Raji (cell line): ENCODE data around the gene STIL.

Experiments used
- POLR2A ChIP-seq: IDR thresholded peaks from 2 replicates; pipeline ENCODE4 v1.6.1; 2011; ENCODE audit warnings: low read depth, low read length, control low read depth; ENCODE audit not compliant: insufficient read depth

Gene STIL

DNA sequence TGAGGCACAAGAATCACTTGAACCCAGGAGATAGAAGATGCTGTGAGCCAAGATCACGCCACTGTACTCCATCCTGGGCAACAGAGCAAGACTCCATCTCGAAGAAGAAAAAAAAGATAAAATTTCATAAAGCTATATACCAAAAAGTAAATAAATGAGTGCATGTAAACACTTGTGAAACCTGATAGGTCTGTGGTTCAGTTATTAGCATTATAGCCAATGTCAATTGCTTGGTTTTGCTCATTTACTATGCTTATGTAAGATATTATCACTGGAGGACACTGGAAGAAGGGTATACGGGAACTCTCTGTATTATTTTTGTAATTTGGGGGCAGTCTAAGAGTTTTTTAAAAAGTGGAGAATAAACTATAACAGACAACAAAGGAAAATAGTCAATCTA lies 64.2 kb downstream of the STIL start:
- no peak for TF ChIP-seq POLR2A

DNA sequence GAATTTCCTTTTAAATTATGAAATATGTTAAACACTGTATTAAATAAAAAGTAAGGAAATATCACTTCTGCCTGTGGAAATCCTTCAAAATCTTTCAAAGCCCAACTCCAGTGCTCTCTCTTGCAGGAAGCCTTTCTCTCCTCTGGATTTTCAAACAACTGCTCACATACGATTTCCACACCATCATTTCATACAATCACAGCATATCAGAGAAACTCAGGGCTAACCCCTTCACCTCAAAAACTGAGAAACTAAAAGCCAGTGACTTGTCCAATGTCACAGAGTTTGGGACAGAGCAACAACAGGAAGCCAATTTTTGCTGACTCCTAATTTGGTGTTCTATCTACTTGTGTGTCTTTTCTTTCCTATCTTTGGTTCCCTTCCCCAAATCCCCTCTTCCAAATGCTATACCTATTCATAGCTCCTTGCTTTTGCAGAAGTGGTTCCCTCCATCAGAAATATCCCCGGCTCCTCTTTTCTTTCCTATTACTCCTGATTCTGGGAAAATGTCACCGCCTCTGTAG lies 69.5 kb downstream of the STIL start:
- no peak for TF ChIP-seq POLR2A

DNA sequence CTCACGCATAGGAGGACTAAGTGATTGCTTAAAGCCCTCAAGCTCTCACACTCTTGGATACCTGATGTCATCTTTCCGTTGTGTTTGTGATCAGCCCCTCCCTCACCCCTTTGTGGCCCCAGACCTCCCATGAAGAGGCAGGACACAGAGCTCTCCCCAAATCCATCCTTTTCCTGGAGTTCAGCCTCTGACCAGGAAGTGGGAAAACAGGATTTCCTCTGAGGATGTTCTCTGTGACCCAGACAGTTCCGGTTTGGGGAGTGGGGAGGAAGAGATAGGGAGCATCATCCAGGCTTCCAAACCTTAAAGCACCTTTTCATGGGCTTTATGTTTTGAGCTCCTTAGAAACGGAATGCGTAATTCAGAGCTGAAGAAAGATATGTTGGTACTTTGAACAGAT lies 70.0 kb downstream of the STIL start:
- no peak for TF ChIP-seq POLR2A

DNA sequence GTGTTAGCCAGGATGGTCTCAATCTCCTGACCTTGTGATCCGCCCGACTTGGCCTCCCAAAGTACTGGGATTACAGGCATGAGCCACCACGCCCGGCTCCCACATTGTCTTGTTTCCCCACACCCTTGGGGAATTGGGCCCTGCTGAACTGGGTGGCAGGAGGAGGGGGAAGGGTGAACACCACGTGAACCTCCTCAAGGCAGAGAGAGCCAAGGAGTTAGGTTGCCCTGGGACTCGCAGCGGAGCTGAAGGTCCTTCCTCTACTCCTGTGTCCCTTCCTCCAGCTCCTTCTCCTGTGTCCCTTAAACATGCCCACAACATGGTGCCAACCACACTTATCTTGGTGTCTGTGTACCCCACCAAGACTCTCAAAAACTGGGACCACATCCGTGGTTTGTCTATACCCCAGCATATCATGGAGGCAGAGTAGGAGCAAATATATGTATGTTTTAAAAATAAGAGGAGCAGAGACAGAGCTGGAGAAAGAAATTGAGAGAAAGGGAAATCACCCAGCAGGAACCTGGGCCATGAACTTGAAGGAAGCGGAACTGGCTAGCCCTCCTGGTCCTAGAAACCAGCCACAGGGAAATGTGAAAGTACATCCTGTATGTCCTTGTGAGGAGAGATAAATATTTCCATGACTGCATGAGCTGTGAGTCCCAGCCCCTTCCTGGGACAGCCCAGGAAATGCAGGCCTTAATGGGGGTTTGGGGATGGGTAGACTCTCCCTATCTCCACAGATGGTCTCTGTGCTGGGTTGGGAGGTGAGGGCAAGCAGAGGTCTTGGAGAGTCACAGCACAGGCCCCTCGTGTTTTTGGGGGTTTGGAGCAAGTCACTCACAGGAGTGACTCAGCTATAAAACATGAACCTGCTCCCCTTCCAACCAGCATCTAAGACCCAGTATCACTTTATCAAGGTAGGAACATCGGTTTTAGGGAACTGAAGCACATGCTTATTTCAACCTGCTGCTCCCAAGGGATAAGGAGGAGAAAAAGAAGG lies 72.5 kb downstream of the STIL start:
- TF ChIP-seq POLR2A = no peak

DNA sequence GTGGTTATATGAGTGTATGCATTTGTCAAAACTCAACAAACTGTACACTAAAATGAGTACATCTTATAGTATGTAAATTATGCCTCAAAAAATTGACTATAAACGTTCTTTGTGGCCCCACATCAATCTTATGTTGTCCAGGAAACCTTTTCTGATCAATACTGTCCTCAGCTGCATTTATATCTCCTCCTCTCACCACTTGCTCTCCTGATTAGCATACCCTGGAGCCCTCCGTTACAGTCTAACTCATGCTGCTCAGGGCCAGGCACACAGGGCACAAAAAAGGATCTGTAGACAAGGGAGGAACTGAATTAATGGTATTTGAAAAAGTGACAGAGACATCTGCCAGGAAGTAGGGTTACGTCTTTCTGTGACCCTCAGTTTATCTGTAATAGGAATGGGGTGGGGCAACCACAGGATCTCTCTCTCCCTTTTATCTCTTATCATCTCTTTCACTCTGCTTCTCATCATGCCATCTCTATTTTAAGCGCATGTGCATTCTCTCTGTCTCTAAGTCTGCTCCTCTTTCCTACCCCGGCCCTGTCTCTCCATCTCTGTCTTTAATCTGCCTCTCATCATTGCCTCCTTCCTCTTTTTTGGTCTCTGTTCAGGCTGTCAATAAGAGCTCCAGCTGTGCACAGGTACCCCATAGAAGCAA lies 74.9 kb downstream of the STIL start:
- no peak for TF ChIP-seq POLR2A

DNA sequence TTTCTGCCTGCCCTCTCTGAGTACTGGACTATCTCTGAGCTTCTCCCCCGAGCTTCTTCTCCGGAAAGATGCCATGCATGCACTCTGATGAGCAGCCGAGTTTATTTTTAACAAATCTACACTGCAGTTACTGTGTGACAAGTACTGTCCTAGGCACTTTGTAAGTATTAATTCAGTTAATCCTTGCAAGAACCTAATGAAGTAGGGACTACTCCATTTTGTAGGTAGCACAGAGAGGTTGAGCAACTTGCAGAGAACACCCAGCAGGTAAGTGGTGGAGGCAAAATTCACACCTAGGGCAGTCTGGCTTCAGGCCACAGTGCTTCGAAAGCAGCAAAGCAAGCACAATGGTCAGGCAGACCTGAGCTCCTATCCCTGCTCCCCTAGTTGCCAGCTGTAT lies 78.1 kb downstream of the STIL start:
- no peak for TF ChIP-seq POLR2A

DNA sequence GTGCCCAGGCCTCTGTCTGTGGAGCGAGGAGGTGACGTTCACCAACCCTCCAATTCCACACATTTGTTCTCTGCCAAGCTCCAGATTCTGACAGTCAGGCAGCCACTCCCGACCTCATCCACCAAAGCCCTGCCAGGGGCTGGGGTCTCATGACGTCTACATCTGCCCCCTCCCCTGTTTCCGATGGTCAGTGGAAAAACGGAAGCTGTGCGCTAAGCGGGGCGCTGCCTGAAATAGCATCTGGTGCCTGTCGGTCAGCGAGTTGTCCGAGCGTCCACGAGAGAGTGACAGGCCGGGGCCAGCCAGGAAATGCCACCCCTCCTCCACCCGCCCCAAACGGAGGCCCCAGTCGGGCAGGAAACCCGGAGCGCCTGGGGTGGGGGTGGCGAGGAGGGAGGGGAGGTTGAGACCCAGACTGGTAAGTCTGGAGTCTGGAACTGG lies 78.7 kb downstream of the STIL start:
- TF ChIP-seq POLR2A = no peak

DNA sequence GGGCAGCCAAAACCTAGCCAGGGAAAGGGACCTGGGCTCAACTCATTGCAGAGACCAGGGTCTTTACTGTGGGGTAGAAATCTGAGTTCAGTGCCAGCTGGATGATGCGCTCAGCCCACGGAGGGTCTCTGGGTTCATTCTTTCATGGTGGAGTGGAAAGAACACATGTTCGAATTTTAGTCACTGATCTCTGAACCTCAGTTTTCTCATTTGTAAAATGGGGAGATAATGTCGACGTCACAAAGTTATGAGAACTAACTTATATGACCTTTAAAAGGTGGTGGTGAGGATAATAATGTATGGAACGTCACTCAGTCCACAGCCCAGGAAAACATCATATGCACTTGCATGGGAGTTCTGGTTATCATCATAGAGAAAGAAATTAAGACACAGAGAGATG lies 80.8 kb downstream of the STIL start:
- TF ChIP-seq POLR2A = no peak

DNA sequence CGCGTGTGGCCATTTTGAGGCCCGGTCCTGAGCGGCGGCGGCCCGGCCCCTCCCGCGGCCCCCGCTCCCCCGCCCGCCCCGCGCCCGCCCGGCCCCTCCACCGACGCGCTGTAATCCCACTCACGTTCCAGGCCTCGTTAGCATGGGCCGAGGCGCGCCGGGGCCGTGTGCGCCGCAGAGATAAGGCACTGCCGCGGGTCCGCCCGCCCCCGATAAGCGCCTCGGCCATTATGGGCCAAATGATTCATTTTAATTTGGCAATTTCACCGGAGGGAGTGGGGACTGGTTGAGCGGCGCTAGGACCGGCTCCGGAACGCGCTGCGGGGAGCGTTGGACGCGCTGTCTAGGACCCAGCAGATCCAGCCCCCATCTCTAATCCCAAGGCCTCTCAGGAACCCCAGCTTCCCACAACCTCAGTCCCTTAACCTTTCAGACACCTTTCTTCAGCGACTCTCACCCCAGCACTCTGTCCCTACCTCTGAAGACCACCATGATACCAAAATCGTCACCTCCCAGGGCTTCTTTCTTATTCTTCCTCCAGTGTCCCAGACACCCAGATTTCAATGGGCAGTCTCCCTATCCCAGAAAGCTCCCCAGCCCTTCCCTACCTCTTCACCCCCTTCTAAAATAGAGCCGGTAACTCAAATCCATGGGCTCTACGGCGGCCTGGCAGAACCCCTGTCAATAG lies 81.6 kb downstream of the STIL start, which contains the start of gene TAL1:
TAL1 (minus strand) TSS at position 39 of the 688 bp plus-strand sequence. CDS start 6,337 bp downstream, outside the sequence.
- TF ChIP-seq POLR2A = no peak

DNA sequence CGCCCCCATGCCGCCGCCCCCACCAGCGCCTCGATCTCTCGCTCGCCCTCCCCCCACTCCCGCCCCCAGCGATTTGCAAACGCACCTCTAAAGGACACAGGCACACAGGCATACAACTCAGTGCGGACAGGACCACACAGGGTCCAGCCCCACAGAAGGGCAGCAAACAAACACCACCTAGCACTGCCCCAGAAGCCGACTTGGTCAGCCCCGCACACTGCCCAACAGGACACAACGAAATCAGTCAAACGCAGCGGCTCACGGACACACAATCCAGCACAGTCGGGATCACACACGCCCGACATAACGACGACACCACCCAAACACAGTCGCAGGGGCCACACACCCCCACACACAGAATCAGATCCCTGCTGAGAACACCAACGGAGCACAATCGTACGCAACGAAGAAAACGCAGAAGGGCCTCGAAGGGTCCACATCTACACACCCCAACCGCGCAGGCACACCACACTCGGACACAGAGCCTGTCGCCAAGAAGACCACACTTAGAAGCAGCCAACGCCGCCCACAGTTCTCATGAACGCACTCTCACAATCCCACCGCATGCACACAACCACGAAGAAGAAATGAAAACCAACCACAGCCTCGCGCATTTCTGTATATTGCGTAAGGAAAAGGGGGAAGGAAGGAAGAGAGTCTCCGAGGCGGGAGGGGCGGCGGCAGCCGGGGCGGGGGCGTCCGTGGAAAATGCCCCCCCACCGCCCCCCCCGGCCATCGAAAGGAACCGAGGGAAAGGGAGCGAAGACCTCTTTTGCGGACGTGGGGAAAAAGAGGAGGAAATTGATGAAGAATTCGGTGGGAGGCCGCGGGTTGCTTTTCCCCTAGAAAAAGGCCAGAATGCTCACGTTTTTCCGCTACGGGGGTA lies 82.4 kb downstream of the STIL start:
- TF ChIP-seq POLR2A = no peak

DNA sequence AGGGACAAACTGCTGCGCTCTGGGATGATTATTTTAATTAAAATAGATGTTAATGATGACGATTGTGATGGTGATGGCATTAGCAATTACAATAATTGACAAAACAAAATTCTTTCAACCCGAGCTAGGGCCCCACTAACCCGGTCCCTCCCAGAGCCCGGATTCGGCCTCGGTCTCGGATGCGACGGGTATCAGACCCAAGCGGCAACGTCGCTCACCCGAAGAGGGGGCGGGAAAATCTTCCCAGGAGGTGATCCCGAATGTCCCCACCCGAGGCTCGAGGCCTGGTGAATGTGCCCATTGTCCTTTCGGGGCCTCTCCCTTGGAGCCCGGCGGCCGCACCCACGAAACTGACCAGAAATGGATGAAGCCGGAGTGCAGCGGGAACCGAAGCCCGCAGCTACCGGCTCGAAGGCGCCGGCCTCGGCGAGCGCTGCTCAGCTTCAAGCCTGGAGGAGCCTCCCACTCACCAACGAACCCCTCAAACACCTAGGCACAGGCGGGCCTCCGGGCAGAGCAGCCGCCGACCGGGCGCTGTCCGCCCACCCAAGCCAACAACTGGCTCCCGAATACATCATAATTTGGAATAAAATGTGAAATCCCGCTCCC lies 83.2 kb downstream of the STIL start:
- TF ChIP-seq POLR2A = no peak

DNA sequence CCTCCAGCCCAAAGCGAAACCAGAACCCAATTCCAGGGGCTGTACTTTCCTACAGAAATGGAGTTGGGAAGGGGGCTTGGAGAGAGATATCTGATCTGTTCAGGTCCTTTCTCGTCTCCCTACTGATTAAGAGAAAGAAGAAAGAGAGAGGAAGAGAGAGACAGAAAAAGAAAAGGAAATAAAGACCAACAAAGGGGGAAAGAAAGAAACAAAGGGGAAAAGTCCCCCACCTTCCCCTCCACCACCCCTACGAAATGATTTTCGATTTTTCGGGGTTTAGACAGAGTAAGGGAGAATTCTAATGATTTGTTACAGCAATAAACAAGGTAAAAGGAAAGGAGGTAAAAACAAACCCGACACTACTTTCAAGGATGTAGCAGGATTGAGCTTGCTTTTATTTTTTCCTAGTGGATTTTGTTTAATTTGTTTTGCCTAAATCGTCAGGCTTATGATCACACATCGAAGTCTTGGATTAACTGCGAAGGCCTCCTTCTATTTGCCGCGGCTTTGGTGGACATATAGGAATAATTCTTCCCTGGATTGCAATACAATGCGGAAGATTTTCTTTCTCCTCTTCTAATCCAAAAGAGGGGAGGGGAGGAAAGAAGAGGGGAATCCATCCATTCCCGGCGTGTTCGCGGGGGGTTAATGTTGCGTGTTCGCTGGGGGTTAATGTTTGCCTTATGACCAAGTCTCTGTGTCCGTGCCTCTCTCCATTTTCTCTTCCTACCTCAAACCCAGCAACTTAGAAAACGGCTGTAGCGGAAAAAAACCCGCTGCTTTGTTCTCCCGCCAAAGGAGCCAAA lies 83.9 kb downstream of the STIL start:
- TF ChIP-seq POLR2A = no peak
